T-cell (primary cell): Measurements from ENCODE around the gene PPP6R1. TPM values are rescaled to one million over a fixed set of nuclear protein-coding genes. Genes with fewer than 3 reads are reported as not detected.

ENCODE experiments used
- ATAC-seq, 4 experiments: fragments of 200-7000 bp in 3 of 4; fragments of 150-1000 bp in 1 of 4; cut with Tn5 transposase; replicated peaks in 1 of 4; 1 replicate in 3 of 4; 2 replicates in 1 of 4; pipeline ENCODE4 v1.10.0; 2021; ENCODE audit warnings: moderate library complexity in 3 of 4, mild to moderate bottlenecking in 2 of 4, moderate number of reproducible peaks in 1 of 4
- CTCF ChIA-PET, 2 donors: fragments of 300-600 bp; sonication (Branson Sonifier 250); formaldehyde crosslinking; loops; one replicate each; lab custom pipeline; 2022; ENCODE audit warnings: antibody characterized with exemption in 2 of 2; lab: Charles Lee
- POLR2A ChIA-PET, 2 donors: fragments of 300-600 bp; sonication (Branson Sonifier 250); formaldehyde crosslinking; loops; one replicate each; lab custom pipeline; 2022; ENCODE audit warnings: antibody characterized with exemption in 2 of 2; lab: Charles Lee
- DNase-seq, 35 experiments: peaks; one replicate each; pipeline versions ENCODE4 v3.0.0 to v3.0.0-alpha.2; 2013 to 2023
- H3K27ac ChIP-seq: one replicate; pipeline ENCODE4 v1.5.1; 2013; ENCODE audit warnings: low read length
- H3K27me3 ChIP-seq, 2 experiments: replicated peaks in 1 of 2; 1 replicate in 1 of 2; 2 replicates in 1 of 2; pipeline versions ENCODE4 v1.6.1 to v1.7.0; 2013; ENCODE audit warnings: low read length in 1 of 2, mixed read lengths in 1 of 2; ENCODE audit not compliant: control insufficient read depth in 2 of 2, insufficient read depth in 2 of 2; ENCODE audit errors: extremely low read depth in 1 of 2
- H3K36me3 ChIP-seq, 2 donors: 1 replicate in 1 of 2; 2 replicates in 1 of 2; pipeline versions ENCODE4 v1.6.1 to v1.7.0; 2013; ENCODE audit warnings: low read length in 1 of 2; ENCODE audit not compliant: control insufficient read depth in 2 of 2, insufficient read depth in 1 of 2; ENCODE audit errors: extremely low read depth in 1 of 2
- H3K4me1 ChIP-seq, 2 experiments: 1 replicate in 1 of 2; 2 replicates in 1 of 2; pipeline versions ENCODE4 v1.6.1 to v1.7.0; 2013; ENCODE audit warnings: low read length in 2 of 2, mixed read lengths in 1 of 2; ENCODE audit not compliant: insufficient read depth in 2 of 2, control insufficient read depth in 1 of 2; ENCODE audit errors: extremely low read depth in 1 of 2
- H3K4me3 ChIP-seq, 2 donors: 1 replicate in 1 of 2; 2 replicates in 1 of 2; pipeline versions ENCODE4 v1.5.1 to v1.7.0; 2013; ENCODE audit warnings: mild to moderate bottlenecking in 2 of 2, low read length in 1 of 2, moderate library complexity in 1 of 2; ENCODE audit not compliant: control insufficient read depth in 1 of 2; ENCODE audit errors: extremely low read depth in 1 of 2
- H3K9me3 ChIP-seq: 2 replicates; pipeline ENCODE4 v1.7.0; 2013
- H3K27ac Mint-ChIP-seq, 2 donors: one replicate each; pipeline ENCODE4 v1.8.0; 2020 to 2021; ENCODE audit warnings: mild to moderate bottlenecking in 2 of 2, mixed read lengths in 2 of 2
- H3K27me3 Mint-ChIP-seq, 2 donors: one replicate each; pipeline ENCODE4 v1.8.0; 2021 to 2022; ENCODE audit warnings: mixed read lengths in 2 of 2
- H3K36me3 Mint-ChIP-seq: one replicate; pipeline ENCODE4 v1.8.0; 2021; ENCODE audit warnings: mixed read lengths
- H3K4me1 Mint-ChIP-seq, 3 donors: one replicate each; pipeline ENCODE4 v1.8.0; 2020 to 2022; ENCODE audit warnings: mixed read lengths in 3 of 3, mild to moderate bottlenecking in 1 of 3
- H3K4me3 Mint-ChIP-seq, 3 donors: one replicate each; pipeline ENCODE4 v1.8.0; 2020 to 2022; ENCODE audit warnings: mild to moderate bottlenecking in 3 of 3, mixed read lengths in 3 of 3, moderate library complexity in 3 of 3
- H3K9me3 Mint-ChIP-seq, 3 donors: one replicate each; pipeline ENCODE4 v1.8.0; 2020 to 2022; ENCODE audit warnings: mixed read lengths in 3 of 3
- WGBS: methylation state at CpG from one replicate; pipeline ENCODE4 v1.1.5; 2013; ENCODE audit warnings: missing lambda C conversion rate; ENCODE audit not compliant: insufficient coverage; 5-methylcytosine and 5-hydroxymethylcytosine counted together
- total RNA-seq, 35 experiments: library from RNA in 6 of 35; stranded (reverse) in 6 of 35; fragments of 120-200 nt in 1 of 35; gene quantifications; one replicate each; pipeline versions ENCODE4 v1.2.1 to v1.2.4 and lab custom pipeline; 2013 to 2026

PPP6R1 gene
- total RNA-seq, 5 donors from 2014 or later (not counting 1 experiment from before 2014, with no cell fraction given), result 173 to 208 (median 194) TPM

GRCh38 chr19:55284405-55285058, 25.7 kb upstream of the PPP6R1 start:
- DNase-seq (no peak), ATAC-seq (no peak)
- H3K27ac Mint-ChIP-seq, result peak overlapping the region in 1 of 2 donors; percentile 52
- ChIA-PET CTCF (interaction anchor here in 1 of 2 donors (0.6 kb wide), 1 partner anchor 155 kb away, joined by 3 read pairs; no protein-coding TSS in a partner anchor), POLR2A (no interaction called here)
- peaks cover 2 to 34% of the 10 kb centered on the region in 2 experiments for H3K4me1 ChIP-seq
- no peaks in the 10 kb centered on the region for H3K36me3 ChIP-seq
- peaks cover 24 to 31% (median 25%) of the 10 kb centered on the region in 3 donors for H3K4me1 Mint-ChIP-seq
- no peaks in the 10 kb centered on the region for H3K9me3 Mint-ChIP-seq
- WGBS, result 82% methylated on average over 5 of the region's 16 CpGs
- peaks cover 0 to 2% of the 10 kb centered on the region in 2 experiments for H3K27me3 ChIP-seq
- no peaks in the 10 kb centered on the region for H3K36me3 Mint-ChIP-seq
- H3K27me3 Mint-ChIP-seq, result no peaks in the 10 kb centered on the region
- H3K4me3 ChIP-seq, result no peak overlapping the region
- no peak overlapping the region for H3K27ac ChIP-seq
- H3K9me3 ChIP-seq, result no peaks in the 10 kb centered on the region
- peak overlapping the region in 1 of 3 donors; percentile 48 for H3K4me3 Mint-ChIP-seq

GRCh38 chr19:55283548-55284377, 24.9 kb upstream of the PPP6R1 start, which contains the start of gene BRSK1:
BRSK1 (plus strand) TSS chr19:55283997; CDS start chr19:55284443, 446 bp downstream.
- Mint-ChIP-seq H3K27me3 (no peaks in the 10 kb centered on the region), H3K4me1 (peaks cover 25 to 36% (median 26%) of the 10 kb centered on the region in 3 donors), H3K27ac (peak within 1 kb of the TSS; percentile 4 to 77), H3K9me3 (no peaks in the 10 kb centered on the region), H3K4me3 (peak within 1 kb of the TSS; percentile 42 to 50 (median 47)), H3K36me3 (no peaks in the 10 kb centered on the region)
- ATAC-seq (no peak), DNase-seq (peak in 27 of 35 experiments; percentile 24 to 60 (median 43))
- Histone ChIP-seq H3K27me3 (peaks cover 0 to 2% of the 10 kb centered on the region in 2 experiments), H3K4me1 (peaks cover 9 to 41% of the 10 kb centered on the region in 2 experiments), H3K36me3 (no peaks in the 10 kb centered on the region), H3K4me3 (no peak within 1 kb of the TSS), H3K9me3 (no peaks in the 10 kb centered on the region), H3K27ac (no peak within 1 kb of the TSS)
- 71% methylated on average over 2 of the region's 44 CpGs for WGBS
- ChIA-PET POLR2A (no interaction called here), CTCF (interaction anchor here in 1 of 2 donors (0.6 kb wide), 1 partner anchor 154 kb away, joined by 3 read pairs; no protein-coding TSS in a partner anchor)

- ATAC-seq (peak; percentile 89 to 92 (median 91)), DNase-seq (peak; percentile 89 to 98 (median 93))
- peak within 1 kb of the TSS; percentile 90 for H3K27ac ChIP-seq
- Mint-ChIP-seq H3K27me3 (no peaks in the 10 kb centered on the region), H3K4me1 (peaks cover 25 to 52% (median 34%) of the 10 kb centered on the region in 3 donors), H3K36me3 (peaks cover 17% of the 10 kb centered on the region), H3K4me3 (peak within 1 kb of the TSS; percentile 94 to 99 (median 98)), H3K27ac (peak within 1 kb of the TSS; percentile 96 to 97), H3K9me3 (no peaks in the 10 kb centered on the region)
- 3% methylated on average over 46 of the region's 52 CpGs for whole genome bisulfite sequencing
- H3K9me3 ChIP-seq, result no peaks in the 10 kb centered on the region
- H3K4me1 ChIP-seq, result peaks cover 9 to 67% of the 10 kb centered on the region in 2 experiments
- ChIA-PET CTCF (interaction anchor here (0.6 to 1.2 kb wide), 6 partner anchors 21 to 224 kb away, joined by 3 to 9 read pairs (median 4); partner anchors contain the start of gene PPP6R1 (in 1 of the 2)), POLR2A (interaction anchor here in 1 of 2 donors (0.6 to 1.2 kb wide), 6 partner anchors 21 to 320 kb away, joined by 4 to 9 read pairs (median 6); partner anchors contain the start of genes FIZ1, KMT5C and PPP6R1)
- H3K36me3 ChIP-seq, result peaks cover 7 to 16% of the 10 kb centered on the region in 2 donors
- peak within 1 kb of the TSS; percentile 84 to 96 for H3K4me3 ChIP-seq
- no peaks in the 10 kb centered on the region for H3K27me3 ChIP-seq
Observed at GRCh38 chr19:55279770-55280643, 21.2 kb upstream of the PPP6R1 start, which contains the start of gene HSPBP1. HSPBP1 (minus strand) TSS chr19:55280110; CDS start chr19:55279608, 502 bp downstream.

GRCh38 chr19:55279340-55279739, 20.5 kb upstream of the PPP6R1 start:
- Mint-ChIP-seq H3K9me3 (no peaks in the 10 kb centered on the region), H3K4me1 (peaks cover 25 to 50% (median 32%) of the 10 kb centered on the region in 3 donors), H3K36me3 (peaks cover 17% of the 10 kb centered on the region), H3K27me3 (no peaks in the 10 kb centered on the region), H3K27ac (peak overlapping the region; percentile 96 to 97), H3K4me3 (peak overlapping the region; percentile 94 to 99 (median 98))
- Histone ChIP-seq H3K4me1 (peaks cover 9 to 65% of the 10 kb centered on the region in 2 experiments), H3K36me3 (peaks cover 12 to 23% of the 10 kb centered on the region in 2 donors), H3K27me3 (no peaks in the 10 kb centered on the region), H3K9me3 (no peaks in the 10 kb centered on the region), H3K27ac (peak overlapping the region; percentile 90), H3K4me3 (peak overlapping the region; percentile 84 to 96)
- DNase-seq (no peak), ATAC-seq (no peak)
- 6% methylated on average over 11 of the region's 23 CpGs for WGBS
- ChIA-PET CTCF (interaction anchor here in 1 of 2 donors (1.0 to 1.2 kb wide), 3 partner anchors 20 to 225 kb away, joined by 4 to 9 read pairs (median 8); partner anchors contain the start of gene PPP6R1), POLR2A (interaction anchor here in 1 of 2 donors (1.1 to 1.2 kb wide), 2 partner anchors 20 to 25 kb away, joined by 5 to 9 read pairs; partner anchors contain the start of gene PPP6R1)

GRCh38 chr19:55278391-55279135, 19.7 kb upstream of the PPP6R1 start:
- Histone ChIP-seq H3K27me3 (no peaks in the 10 kb centered on the region), H3K36me3 (peaks cover 16 to 28% of the 10 kb centered on the region in 2 donors), H3K27ac (peak overlapping the region; percentile 90), H3K4me1 (peaks cover 9 to 63% of the 10 kb centered on the region in 2 experiments), H3K9me3 (no peaks in the 10 kb centered on the region), H3K4me3 (no peak overlapping the region)
- Mint-ChIP-seq H3K9me3 (no peaks in the 10 kb centered on the region), H3K4me3 (peak overlapping the region; percentile 94 to 99 (median 98)), H3K27ac (no peak overlapping the region), H3K36me3 (peaks cover 19% of the 10 kb centered on the region), H3K27me3 (no peaks in the 10 kb centered on the region), H3K4me1 (peaks cover 22 to 49% (median 31%) of the 10 kb centered on the region in 3 donors)
- CTCF ChIA-PET, result interaction anchor here in 1 of 2 donors (1.0 kb wide), 1 partner anchor 22 kb away, joined by 3 read pairs; no protein-coding TSS in a partner anchor
- no peak for DNase-seq
- ATAC-seq, result no peak
- POLR2A ChIA-PET, result no interaction called here
- 95% methylated on average over 8 of the region's 13 CpGs for WGBS
